ENCODE measurements around the gene CPNE7. TPM values are rescaled to one million over a fixed set of nuclear protein-coding genes. Genes with fewer than 3 reads are reported as not detected.

The CPNE7 gene
- total and polyA plus RNA-seq, 2 of the 13 experiments (the other 11 are each of a cell fraction or from before 2014, with no cell fraction given): 0.59 TPM; not detected in 1

DNA sequence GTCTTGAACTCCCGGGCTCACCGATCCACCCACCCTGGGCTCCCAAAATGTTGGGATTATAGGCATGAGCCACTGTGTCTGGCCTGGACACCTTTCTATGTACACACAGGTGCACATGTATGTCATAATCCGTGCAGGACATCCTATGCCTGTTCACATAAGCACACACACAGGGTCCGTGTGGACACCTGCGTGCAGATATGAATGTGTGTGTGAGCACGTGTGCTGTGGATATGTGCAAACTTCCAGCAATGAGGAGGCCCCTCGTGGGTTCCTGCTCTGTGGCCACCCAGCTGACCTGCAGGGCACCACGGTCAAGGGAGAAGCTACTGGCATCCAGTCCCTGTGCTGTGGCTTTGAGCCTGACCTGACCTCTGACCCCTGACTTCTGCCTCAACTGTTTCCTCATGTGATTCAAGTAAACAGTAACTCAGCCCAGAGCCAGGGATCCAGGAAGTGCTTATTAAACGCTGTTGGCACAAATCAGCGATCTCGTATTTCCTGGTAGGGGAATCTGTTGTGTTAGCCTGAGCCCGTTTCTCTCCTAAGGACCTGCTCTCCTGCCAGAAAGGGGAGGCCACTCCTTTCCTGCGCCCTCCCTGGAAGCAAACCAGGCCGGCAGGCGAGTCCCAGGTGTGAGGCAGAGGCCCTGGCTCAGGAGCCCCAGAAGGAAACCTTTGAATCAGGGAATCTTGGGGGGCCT lies 6.5 kb downstream of the CPNE7 start (continued):
- TF ChIP-seq ZBTB20 (CRISPR knock-in tag; IDR thresholded peaks at IDR 0.05; ENCODE audit: borderline replicate concordance, low read depth): no peak; the same call in 1 of the 2 replicates
- no peak for TF ChIP-seq ATF1 (CRISPR knock-in tag; IDR thresholded peaks at IDR 0.05)
- TF ChIP-seq JUNB (CRISPR knock-in tag; IDR thresholded peaks at IDR 0.05; ENCODE audit: borderline replicate concordance): no peak
- no peak for TF ChIP-seq PHF5A (CRISPR knock-in tag; IDR thresholded peaks at IDR 0.05; ENCODE audit: low read depth, unreplicated experiment)
- TF ChIP-seq, protein P1, sequence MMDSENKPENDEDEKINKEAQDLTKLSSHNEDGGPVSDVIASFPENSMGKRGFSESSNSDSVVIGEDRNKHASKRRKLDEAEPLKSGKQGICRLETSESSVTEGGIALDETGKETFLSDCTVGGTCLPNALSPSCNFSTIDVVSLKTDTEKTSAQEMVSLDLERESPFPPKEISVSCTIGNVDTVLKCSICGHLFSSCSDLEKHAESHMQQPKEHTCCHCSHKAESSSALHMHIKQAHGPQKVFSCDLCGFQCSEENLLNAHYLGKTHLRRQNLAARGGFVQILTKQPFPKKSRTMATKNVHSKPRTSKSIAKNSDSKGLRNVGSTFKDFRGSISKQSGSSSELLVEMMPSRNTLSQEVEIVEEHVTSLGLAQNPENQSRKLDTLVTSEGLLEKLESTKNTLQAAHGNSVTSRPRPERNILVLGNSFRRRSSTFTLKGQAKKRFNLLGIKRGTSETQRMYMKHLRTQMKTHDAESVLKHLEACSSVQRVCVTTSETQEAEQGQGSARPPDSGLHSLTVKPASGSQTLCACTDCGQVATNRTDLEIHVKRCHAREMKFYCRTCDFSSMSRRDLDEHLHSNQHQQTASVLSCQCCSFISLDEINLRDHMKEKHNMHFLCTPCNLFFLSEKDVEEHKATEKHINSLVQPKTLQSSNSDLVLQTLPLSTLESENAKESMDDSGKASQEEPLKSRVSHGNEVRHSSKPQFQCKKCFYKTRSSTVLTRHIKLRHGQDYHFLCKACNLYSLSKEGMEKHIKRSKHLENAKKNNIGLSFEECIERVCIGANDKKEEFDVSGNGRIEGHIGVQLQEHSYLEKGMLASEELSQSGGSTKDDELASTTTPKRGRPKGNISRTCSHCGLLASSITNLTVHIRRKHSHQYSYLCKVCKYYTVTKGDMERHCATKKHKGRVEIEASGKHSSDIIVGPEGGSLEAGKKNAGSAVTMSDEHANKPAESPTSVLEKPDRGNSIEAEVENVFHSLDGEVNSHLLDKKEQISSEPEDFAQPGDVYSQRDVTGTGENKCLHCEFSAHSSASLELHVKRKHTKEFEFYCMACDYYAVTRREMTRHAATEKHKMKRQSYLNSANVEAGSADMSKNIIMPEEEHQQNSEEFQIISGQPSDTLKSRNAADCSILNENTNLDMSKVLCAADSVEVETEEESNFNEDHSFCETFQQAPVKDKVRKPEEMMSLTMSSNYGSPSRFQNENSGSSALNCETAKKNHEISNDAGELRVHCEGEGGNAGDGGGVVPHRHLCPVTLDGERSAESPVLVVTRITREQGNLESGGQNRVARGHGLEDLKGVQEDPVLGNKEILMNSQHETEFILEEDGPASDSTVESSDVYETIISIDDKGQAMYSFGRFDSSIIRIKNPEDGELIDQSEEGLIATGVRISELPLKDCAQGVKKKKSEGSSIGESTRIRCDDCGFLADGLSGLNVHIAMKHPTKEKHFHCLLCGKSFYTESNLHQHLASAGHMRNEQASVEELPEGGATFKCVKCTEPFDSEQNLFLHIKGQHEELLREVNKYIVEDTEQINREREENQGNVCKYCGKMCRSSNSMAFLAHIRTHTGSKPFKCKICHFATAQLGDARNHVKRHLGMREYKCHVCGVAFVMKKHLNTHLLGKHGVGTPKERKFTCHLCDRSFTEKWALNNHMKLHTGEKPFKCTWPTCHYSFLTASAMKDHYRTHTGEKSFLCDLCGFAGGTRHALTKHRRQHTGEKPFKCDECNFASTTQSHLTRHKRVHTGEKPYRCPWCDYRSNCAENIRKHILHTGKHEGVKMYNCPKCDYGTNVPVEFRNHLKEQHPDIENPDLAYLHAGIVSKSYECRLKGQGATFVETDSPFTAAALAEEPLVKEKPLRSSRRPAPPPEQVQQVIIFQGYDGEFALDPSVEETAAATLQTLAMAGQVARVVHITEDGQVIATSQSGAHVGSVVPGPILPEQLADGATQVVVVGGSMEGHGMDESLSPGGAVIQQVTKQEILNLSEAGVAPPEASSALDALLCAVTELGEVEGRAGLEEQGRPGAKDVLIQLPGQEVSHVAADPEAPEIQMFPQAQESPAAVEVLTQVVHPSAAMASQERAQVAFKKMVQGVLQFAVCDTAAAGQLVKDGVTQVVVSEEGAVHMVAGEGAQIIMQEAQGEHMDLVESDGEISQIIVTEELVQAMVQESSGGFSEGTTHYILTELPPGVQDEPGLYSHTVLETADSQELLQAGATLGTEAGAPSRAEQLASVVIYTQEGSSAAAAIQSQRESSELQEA (CRISPR knock-in tag; IDR thresholded peaks at IDR 0.05; ENCODE audit: not compliant biosample characterization): no peak
- TF ChIP-seq, protein P2, sequence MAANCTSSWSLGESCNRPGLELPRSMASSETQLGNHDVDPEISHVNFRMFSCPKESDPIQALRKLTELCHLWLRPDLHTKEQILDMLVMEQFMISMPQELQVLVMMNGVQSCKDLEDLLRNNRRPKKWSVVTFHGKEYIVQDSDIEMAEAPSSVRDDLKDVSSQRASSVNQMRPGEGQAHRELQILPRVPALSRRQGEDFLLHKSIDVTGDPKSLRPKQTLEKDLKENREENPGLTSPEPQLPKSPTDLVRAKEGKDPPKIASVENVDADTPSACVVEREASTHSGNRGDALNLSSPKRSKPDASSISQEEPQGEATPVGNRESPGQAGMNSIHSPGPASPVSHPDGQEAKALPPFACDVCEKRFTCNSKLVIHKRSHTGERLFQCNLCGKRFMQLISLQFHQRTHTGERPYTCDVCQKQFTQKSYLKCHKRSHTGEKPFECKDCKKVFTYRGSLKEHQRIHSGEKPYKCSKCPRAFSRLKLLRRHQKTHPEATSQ (CRISPR knock-in tag; IDR thresholded peaks at IDR 0.05; ENCODE audit: borderline replicate concordance): no peak
- TF ChIP-seq, protein P3, sequence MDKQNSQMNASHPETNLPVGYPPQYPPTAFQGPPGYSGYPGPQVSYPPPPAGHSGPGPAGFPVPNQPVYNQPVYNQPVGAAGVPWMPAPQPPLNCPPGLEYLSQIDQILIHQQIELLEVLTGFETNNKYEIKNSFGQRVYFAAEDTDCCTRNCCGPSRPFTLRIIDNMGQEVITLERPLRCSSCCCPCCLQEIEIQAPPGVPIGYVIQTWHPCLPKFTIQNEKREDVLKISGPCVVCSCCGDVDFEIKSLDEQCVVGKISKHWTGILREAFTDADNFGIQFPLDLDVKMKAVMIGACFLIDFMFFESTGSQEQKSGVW (CRISPR knock-in tag; IDR thresholded peaks at IDR 0.05; ENCODE audit: borderline replicate concordance): no peak
- TF ChIP-seq RFX1 (IDR thresholded peaks at IDR 0.05): no peak
- TF ChIP-seq, protein P4, sequence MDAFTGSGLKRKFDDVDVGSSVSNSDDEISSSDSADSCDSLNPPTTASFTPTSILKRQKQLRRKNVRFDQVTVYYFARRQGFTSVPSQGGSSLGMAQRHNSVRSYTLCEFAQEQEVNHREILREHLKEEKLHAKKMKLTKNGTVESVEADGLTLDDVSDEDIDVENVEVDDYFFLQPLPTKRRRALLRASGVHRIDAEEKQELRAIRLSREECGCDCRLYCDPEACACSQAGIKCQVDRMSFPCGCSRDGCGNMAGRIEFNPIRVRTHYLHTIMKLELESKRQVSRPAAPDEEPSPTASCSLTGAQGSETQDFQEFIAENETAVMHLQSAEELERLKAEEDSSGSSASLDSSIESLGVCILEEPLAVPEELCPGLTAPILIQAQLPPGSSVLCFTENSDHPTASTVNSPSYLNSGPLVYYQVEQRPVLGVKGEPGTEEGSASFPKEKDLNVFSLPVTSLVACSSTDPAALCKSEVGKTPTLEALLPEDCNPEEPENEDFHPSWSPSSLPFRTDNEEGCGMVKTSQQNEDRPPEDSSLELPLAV (CRISPR knock-in tag; conservative IDR thresholded peaks at IDR 0.05; ENCODE audit: low read depth): no peak
- TF ChIP-seq RXRA (CRISPR knock-in tag; IDR thresholded peaks at IDR 0.05): peak; percentile 49
- no peak for TF ChIP-seq HNRNPL (IDR thresholded peaks at IDR 0.05; ENCODE audit: low read depth, low read length)
- no peak for TF ChIP-seq RORA (CRISPR knock-in tag; IDR thresholded peaks at IDR 0.05)
- no peak for TF ChIP-seq RELA (CRISPR knock-in tag; IDR thresholded peaks at IDR 0.05)
- no peak for TF ChIP-seq REPIN1 (CRISPR knock-in tag; IDR thresholded peaks at IDR 0.05; ENCODE audit: borderline replicate concordance, low read depth)
- no peak for TF ChIP-seq ZNF326 (CRISPR knock-in tag; IDR thresholded peaks at IDR 0.05; ENCODE audit: borderline replicate concordance)

All from HepG2 (cell line).